Stimulated activated CD4-positive, alpha-beta T cell treated with anti-CD3 and anti-CD28 coated beads, TNF-alpha, amount 100 ng/mL, for 24 hours (primary cell): Measurements from ENCODE around the gene RERE.
"Not testable (repeated sequence)": the region's sequence is repeated elsewhere in the genome, so short reads cannot be mapped to it uniquely, and the experiment has no call there.

Experiments
- DNase-seq, 3 experiments: peaks; one replicate each; pipeline ENCODE4 v3.0.0-alpha.2; 2020; ENCODE audit warnings: low read depth in 3 of 3

RERE gene

DNA sequence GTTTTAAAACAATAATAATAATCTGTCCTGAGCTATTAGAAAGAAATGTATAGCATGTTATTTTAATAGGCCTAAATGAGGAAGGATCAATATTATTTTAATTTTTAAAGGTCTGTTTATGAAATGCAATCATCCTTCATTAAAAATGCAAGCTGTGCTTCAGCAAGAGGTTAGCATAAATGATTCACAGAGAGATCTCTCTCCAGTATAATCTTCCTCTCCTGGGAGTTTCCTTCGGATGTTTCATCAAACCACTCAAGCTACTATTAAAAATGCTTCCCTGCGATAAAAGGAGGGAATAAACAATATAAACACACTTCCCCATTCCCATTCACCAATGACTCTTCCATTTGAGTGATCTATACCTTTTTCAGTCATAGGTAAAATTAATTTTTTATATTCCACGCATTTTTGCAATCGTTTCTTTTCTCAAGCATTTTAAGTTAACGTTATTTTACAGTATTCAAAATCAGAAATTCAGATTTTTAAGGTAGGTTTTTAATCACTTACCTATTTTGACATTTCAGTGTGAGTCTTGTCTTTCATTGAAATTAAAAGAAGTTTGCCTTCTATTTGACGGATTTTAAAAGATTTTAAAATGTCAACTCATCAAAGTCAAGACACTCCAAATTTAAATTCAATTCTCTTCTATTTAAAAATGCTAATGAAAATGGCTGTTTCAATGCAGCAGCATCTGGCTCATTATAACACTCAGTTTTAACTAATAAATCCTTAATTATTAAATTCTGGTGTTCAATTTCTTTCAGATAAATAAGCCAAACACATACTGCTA lies 64.3 kb downstream of the RERE start:
- DNase-seq = no peak

GRCh38 chr1:8752411-8752810 lies 65.0 kb downstream of the RERE start:
- DNase-seq = no peak

DNA sequence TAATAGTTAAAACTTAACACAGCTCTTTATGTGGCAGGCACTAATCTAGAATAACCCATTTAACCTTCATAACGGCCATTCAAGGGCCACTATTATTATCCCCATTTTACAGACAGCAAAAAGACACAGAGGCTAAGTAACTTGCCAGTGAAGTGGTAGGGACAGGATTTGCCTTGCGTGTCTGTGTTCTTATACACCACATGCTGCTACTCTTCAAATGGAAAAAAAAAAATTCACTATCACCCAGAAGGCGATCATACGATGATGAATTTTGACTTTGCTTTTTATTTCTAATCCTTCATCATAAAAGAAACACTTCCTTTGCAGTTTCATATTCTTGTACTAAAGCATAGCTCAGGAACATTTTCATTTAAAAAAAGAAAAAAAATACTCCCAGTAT lies 65.5 kb downstream of the RERE start:
- DNase-seq = no peak

GRCh38 chr1:8747879-8748825 lies 69.3 kb downstream of the RERE start:
- DNase-seq = no peak

- DNase-seq = no peak
Measured at GRCh38 chr1:8746554-8746953, 70.9 kb downstream of the RERE start.

- DNase-seq = no peak
Measured at GRCh38 chr1:8745749-8746390, 71.6 kb downstream of the RERE start.

DNA sequence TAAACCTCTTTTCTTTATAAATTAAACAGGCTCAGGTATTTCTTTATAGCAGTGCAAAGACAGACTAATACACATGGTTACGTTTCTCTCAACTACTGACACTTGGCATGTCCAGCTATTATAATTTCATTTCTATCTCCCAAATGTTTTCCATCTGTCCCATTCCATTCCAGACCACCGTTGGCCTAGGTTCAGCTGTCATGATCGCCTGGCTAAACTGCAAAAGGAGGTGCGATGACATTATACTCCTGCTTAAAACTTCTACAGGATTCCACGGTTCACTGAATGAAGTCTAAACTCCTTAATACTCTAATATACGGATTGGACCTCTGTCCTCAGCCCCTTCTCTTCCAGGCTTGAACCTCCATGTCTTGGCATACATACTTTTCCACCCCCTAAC lies 72.1 kb downstream of the RERE start:
- DNase-seq = no peak

- no peak for DNase-seq
Measured at GRCh38 chr1:8742022-8742924, 75.2 kb downstream of the RERE start.

DNA sequence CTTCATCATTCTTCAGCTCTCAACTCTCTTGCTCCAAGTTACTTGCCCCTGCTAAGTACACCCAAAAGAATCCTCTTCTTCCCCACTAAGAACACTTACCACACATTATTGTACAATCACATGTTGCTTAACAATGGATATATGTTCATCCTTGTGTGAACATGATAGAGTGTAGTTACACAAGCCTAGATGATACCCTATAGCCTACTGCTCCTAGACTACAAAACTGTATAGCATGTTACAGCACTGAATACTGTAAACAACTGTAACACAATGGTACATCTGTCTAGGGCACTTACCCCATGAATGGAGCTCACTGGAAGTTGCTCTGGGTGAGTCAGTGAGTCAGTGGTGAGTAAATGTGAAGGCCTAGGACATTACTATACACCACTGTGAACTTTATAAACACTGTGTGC lies 77.4 kb downstream of the RERE start:
- DNase-seq = no peak

GRCh38 chr1:8739377-8739776 lies 78.1 kb downstream of the RERE start:
- no peak for DNase-seq

- no peak for DNase-seq
Measured at GRCh38 chr1:8736927-8737326, 80.5 kb downstream of the RERE start.

DNA sequence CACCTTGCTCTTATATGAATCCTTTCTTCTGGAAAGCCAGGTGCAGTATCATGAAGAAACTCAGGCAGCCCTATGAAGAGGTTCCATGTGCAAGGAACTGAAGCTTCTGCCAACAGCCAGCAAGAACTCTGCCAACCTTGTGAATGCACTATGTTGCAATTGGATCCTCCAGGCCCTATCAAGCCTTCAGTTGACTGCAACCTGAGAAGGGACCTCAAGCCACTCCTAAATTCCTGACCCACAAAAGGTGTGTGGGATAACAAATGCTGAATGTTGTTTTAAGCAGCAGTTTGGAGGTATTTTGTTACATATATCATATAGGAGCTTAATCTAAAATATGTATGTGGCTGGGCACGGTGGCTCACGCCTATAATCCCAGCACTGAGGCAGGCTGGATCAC lies 84.0 kb downstream of the RERE start:
- DNase-seq = no peak

GRCh38 chr1:8731162-8731561 lies 86.3 kb downstream of the RERE start:
- DNase-seq = no peak

DNA sequence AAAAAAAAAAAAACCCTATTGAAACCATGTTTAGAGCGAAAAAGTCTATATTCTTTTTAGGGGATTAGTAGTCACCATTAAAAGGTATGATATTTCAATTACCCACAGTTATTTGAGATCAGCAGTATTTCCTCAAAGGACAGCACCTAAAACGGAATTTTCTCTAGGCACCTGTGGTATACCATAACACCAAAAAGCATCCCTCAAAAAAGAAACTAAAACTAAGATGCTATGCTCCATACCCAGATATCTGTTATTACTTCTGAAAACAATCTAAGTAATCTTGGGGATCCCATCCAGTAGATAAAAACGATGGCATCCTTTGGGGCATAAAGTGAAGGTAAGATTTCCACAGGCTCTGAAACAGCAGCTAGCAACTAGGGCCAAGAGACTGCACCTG lies 89.0 kb downstream of the RERE start:
- no peak for DNase-seq

- DNase-seq = no peak
Measured at GRCh38 chr1:8727809-8728213, 89.6 kb downstream of the RERE start.

GRCh38 chr1:8727316-8727715 lies 90.1 kb downstream of the RERE start:
- not testable (repeated sequence) for DNase-seq

DNA sequence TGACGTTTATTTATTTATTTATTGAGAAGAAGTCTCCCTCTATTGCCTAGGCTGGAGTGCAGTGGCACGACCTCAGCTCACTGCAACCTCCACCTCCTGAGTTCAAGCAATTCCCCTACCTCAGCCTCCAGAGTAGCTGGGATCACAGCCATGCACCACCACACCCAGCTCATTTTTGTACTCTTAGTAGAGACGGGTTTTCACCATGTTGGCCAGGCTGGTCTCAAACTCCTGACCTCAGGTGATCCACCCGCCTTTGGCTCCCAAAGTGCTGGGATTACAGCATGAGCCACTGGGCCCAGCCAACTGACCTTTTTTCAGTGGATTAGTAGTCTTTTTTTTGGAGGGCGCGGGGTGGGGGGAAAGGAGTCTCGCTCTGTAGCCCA lies 90.6 kb downstream of the RERE start:
- DNase-seq = not testable (repeated sequence)

DNA sequence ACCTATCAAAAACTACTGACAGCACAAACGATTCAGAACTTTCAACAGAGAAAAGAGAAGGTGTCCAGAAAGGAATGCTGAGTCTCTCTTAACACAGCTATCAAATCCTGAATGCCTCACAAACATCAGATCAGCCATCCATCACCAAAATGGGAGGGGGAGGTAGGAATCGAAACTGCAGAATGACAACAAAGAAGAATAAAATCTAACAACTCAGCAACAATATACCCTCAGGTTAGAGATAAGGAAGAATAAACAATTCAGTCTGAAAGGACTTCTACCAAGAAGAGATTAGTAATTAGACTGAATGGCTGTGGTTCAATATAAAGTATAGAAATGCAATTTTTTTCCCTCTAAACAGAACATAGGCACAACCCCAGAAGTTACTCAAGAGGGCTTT lies 94.4 kb downstream of the RERE start:
- no peak for DNase-seq

DNA sequence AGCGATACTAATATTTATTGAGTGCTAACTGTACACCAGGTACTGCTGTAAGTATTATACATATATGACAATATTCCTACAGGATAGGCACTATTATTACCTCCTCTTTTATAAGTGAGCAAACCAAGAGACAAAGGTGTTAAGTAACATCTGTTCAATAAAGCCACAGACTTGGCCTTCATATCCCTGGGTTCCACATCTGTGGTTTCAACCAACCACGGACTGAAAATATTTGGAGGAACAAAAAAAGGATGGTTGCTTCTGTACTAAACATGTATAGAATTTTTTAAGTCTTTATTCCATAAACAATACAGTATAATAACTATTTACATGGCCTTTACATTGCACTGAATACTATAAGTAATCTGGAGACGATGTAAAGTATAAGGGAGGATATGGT lies 95.1 kb downstream of the RERE start:
- no peak for DNase-seq

DNA sequence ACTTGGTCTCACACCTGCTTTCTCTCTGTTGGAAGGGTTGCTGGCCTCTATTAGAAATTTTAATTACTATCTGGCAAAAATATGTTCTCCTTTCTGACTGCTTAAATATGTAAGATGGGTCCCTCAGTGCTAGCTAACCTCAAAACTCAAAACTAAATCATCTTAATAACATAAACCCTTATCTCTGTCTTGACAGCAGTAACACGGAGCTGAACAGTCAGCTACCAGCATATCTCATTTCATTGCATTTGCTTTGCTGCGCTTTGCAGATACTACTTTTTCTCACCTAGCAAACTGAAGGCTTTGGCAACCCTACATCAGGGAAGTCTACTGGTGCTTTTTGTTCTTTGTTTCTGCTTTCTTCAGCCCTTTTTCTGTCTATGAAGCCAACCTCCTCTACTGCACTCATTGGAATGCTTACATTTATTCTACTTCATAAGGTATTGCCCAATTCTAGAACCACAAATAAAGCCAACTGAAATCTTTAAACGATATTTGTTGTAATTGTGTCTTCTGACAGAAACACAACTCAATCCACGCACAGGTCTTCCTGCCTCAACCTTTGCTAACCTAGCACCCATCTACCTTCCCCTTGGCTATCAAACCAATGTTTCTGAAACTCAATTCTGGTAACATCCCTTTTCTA lies 95.6 kb downstream of the RERE start:
- no peak for DNase-seq

GRCh38 chr1:8720347-8720746 lies 97.1 kb downstream of the RERE start:
- no peak for DNase-seq
